SIG-M5 treated with dmso at 0.1 percent for 504 hours (cell line): ENCODE data around the gene DDX59.

Experiments used
- DNase-seq: peaks from one replicate; lab custom pipeline; 2025; ENCODE audit not compliant: unreplicated experiment; lab: John Stamatoyannopoulos, UW

DDX59 gene

GRCh38 chr1:200671235-200671786 lies 1.6 kb upstream of the DDX59 start:
- no peak for DNase-seq

GRCh38 chr1:200670242-200671118 lies 773 bp upstream of the DDX59 start:
- DNase-seq, result peak; percentile 91

DNA sequence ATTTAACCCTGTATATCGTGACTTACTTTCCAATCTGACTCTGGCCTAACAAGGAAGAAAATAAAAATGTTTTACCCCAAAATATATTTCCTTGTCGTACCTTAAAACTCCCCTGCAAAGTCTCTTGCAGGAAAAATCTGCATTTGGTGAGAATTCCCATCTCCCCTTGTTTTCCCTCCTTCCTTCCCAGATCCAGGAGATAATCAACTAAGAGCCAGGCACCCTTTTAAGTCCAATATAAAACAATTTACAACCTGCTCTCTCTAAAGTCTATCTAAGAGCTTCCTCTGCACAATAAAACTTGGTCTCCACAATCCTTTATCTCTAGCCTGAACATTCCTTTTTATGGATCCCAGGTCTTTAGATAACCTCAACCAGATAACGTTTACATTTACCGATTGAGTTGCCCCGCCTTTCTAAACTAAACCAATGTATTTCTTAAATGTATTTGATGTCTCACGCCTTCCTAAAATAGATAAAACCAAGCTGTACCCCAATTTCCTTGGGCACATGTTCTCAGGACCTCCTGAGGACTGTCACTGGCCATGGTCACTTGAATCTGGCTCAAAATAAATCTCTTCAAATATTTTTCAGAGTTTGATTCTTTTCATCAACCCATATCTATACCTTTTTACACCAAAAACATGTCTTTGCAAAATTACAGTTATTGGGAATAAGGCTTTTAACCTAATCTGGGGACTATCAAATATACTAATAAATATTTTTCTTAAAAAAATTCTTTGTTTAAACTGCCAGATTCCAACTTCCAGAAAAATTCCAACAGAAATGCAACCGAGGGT lies 993 bp downstream of the DDX59 start:
- no peak for DNase-seq

GRCh38 chr1:200666309-200666708 lies 3.4 kb downstream of the DDX59 start:
- no peak for DNase-seq

DNA sequence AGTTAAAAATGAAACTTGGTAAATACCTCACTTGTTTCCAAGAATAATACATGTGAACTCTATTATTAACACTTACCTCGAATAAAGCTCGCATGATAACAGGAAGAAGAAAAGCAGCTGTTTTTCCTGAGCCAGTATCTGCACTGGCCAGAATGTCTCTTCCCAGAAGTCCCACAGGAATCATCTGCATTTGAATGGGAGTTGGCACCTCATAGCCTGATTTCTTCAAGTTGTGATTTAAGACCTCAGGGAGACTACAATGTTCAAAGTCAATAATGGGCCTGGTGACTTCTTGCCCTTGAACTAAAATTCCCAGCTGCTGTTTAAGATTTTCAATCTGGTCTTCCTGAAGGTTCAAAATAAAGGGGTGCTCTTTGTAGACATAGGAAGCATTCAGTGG lies 3.8 kb downstream of the DDX59 start:
- no peak for DNase-seq

- DNase-seq, result no peak
Observed at GRCh38 chr1:200660719-200661118, 9.0 kb downstream of the DDX59 start.

- no peak for DNase-seq
Observed at GRCh38 chr1:200659269-200659668, 10.4 kb downstream of the DDX59 start.

DNA sequence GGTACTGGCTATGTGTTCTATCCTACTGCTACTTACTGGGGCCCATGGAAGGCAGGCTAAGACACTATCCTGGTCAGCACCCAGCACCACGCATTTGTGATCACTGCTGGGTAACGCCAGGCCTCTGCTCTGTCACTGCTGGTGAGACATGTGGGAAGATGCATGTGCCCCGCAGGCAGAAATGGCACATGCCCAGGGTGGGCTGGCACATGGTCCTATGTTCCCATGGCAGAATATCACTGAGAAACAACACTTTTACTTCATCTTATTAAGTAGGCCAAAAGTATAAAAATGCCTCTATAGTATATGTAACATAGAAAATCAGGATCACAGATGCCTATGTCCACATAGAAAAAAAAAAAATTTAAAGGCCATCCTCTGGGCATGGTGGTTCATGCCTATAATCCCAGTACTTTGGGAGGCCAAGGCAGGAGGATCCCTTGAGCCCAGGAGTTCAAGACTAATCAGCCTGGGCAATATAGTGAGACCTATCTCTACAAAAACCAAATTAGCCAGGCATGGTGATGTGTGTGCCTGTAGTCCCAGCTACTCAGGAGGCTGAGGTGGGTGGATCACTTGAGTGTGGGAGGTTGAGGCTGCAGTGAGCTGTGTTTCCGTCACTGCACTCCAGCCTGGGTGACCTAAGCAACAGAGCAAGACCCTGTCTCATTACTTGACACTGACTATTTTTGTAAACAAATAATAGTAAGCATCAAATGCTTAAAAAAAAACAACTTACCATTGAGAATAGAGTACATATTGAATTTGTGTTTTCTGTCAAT lies 11.5 kb downstream of the DDX59 start:
- DNase-seq, result no peak

DNA sequence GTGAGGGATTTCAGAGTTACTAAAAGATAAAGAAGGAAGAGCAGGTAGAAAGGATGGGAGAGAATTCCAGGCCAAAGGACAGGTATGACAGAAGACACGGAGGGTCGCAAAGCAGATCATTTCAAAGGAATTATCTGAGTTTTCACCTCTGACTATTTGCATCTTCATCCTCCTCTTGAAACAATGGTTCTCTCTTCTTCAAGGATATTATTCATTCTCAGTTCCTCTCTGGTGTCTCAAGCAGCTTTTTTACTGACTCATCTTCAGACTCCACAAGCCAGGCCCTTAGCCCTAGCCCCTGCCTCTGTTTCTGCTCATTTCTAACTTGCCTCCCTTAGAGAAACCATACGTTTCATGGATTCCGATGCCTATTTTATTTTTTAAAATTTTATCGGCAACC lies 15.0 kb downstream of the DDX59 start:
- DNase-seq, result peak; percentile 67

DNA sequence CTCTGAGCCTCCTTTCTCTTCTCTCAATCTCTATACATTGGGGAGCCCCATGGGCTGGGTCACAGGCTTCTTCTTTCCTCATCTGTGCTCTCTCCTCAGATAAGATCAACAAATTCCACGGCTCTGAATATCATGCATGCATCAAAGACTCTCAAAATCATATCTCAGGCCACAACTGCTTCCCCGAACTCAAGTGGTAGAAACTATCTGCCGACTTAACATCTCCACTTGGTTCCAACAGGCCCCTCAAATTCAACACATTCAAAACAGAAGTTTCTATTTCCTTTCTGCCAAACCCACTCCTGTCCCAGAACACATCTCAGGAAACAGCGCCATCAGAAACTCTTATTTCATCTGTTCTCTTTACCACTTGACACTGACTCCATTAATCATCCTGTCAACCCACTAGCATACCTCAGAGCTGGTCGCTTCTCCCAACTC lies 16.7 kb downstream of the DDX59 start:
- DNase-seq, result no peak

- no peak for DNase-seq
Observed at GRCh38 chr1:200652378-200652777, 17.3 kb downstream of the DDX59 start.

DNA sequence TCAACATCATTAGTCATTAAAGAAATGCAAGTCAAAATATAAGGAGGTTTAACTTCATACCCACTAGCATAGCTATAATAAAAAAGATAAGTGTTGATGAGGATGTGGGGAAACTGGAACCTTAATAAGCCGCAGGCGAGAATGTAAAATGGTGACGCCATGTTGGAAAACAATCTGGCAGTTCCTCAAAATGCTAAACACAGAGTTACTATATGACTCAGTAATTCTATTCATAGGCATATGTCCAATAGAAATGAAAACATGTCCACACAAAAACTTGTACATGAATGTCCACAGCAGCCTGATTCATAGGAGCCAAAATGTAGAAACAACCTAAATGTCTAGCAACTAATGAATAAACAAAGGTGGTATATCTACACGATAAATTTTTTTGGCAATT lies 23.2 kb downstream of the DDX59 start:
- no peak for DNase-seq

GRCh38 chr1:200644021-200644420 lies 25.7 kb downstream of the DDX59 start:
- no peak for DNase-seq

DNA sequence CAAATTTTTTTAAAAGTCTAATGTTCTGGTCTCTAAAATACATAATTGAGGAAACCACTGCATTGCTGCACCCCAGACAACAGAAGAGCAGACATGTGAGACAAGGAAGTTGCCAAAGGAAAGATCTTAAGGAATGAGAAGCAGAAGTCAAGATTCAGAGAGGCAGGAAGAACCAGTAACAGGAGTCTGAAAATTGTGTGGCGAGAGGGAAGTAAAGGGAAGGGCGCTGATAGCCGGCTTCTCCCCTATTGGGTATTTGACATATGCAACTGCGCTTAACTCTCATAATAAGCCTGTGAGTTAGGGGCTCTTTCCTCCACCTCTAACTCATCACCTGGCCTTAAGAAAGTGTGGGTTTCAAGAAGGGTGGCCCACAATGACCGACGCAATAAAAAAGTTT lies 27.2 kb downstream of the DDX59 start:
- peak; percentile 87 for DNase-seq

- DNase-seq, result no peak
Observed at GRCh38 chr1:200640963-200641401, 28.7 kb downstream of the DDX59 start.

DNA sequence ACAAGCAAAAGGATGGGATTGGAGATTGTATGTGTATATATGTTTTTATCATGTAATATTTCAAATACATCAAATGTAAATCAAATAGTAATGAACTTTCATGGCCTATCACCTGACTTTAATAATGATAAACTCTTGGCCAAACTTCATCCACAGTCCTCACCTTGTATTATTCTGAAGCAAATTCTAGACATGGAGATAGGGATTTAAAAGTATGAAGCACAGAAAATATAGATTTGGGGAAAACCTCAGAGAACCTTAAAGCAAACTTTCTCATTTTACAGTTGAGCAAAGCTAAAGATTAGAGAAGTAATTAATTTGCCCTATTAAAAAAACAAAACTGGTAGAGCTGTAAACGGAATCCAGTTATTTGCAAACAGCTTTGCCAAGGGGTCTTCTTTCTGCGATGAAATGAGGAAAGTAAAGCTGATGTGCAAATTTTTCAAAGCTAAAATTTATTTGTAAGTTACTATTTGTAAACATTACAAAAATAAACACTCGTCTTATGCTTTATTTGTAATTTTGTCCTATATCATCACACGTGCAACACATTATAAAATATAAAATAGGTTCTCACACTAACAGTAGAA lies 29.2 kb downstream of the DDX59 start:
- DNase-seq, result no peak

DNA sequence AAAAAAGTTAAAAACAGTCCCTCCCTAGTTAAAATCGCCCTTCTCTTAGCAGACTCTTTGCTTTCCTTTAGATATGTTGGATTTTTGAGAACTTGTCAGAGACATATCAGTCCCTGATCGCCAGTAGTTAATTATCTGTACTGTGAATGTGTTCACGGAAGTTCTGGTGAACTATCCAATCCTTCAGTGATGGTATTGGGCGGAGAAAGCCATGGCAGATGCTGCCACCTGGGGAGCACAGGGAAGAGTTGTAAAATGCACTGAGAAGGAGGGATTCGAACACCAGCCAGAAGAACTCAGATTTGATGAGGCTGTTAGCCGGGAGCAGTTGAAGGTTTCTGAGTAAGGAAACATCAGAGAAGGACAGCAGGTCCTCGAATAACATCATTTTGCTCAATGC lies 31.6 kb downstream of the DDX59 start:
- DNase-seq, result no peak

GRCh38 chr1:200636681-200637080 lies 33.0 kb downstream of the DDX59 start:
- no peak for DNase-seq

DNA sequence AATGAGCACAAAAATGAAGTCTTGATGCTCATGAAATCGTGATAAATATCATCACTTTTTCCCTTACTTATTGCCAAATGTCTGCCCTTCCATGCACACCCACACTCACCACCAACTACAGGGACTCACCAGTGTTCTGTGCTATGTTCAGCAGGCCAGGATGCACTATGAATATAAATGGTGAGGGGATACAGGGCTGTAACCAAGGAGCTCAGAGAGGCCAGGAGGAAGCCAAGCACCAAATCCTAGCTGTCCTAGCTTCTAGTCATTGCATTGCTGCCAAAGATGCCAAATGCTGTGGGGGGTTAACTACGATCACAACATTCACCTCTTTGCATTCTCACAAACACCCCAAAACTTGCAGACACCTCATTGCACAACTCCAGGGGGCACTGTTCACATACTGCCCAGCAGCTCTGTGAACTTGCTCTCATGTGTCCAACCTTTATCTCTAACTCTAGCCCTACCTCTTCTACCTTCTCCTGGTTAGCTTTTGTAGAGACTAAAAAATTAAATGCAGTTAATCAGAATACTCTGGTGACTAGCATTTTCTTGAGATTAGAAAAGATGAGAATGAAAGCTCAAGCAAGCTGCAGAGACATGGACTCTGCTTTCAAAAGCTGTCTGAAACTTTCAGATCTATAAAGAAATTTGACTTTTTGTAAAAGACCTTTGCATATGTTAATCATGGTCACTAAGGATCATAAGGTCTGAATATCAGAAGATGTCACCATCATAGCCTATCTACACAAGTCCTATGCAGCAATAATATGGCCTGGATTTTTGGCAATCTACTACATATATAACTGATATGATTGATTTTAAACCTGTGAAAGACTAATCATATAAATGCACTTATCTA lies 35.2 kb downstream of the DDX59 start:
- no peak for DNase-seq

DNA sequence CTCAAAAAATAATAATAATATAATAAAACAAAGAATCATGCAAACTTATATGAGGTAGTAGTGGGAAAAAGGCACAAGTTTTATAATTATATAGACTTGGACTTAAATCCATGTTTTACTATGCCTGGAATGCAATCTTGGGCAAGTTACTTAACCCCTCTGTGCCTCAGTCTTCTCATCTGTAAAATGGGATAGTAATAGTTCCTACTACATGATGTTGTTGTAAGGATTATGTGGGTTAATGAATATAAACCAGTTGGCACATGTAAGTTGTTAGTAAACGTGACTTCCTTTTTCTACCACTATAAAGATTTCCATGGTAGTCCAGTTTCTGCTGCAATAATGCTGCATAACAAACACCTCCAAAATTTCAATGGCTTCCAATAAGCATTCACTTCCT lies 38.3 kb downstream of the DDX59 start:
- DNase-seq, result no peak
